Chondrocyte (in vitro differentiated cells): ENCODE measurements around the gene PIGH. TPM values are rescaled to one million over a fixed set of nuclear protein-coding genes. Genes with fewer than 3 reads are reported as not detected.

ENCODE experiments used
- DNase-seq: peaks from one replicate; pipeline ENCODE4 v3.0.0; 2021; ENCODE audit warnings: mixed read lengths, low spot score
- H3K27ac Mint-ChIP-seq: one replicate; pipeline ENCODE4 v1.8.0; 2021; ENCODE audit warnings: mild to moderate bottlenecking, moderate library complexity, mixed read lengths; ENCODE audit not compliant: unreplicated experiment
- H3K27me3 Mint-ChIP-seq: 2 replicates; pipeline ENCODE4 v1.8.0; 2021; ENCODE audit warnings: low read depth, mixed read lengths
- H3K36me3 Mint-ChIP-seq: 2 replicates; pipeline ENCODE4 v1.8.0; 2021; ENCODE audit warnings: low read depth, mixed read lengths
- H3K4me1 Mint-ChIP-seq: 2 replicates; pipeline ENCODE4 v1.8.0; 2021; ENCODE audit warnings: low read depth, mild to moderate bottlenecking, mixed read lengths
- H3K4me3 Mint-ChIP-seq: one replicate; pipeline ENCODE4 v1.8.0; 2021; ENCODE audit warnings: mild to moderate bottlenecking, moderate library complexity, mixed read lengths; ENCODE audit not compliant: unreplicated experiment
- H3K9me3 Mint-ChIP-seq: 2 replicates; pipeline ENCODE4 v1.8.0; 2021; ENCODE audit warnings: low read depth, mixed read lengths
- CTCF ChIP-seq: fragments of 200-600 bp; sonication (generic); IDR thresholded peaks from 2 replicates; pipeline ENCODE4 v1.5.0; 2021; ENCODE audit warnings: antibody characterized with exemption, mild to moderate bottlenecking, moderate library complexity
- total RNA-seq: library from RNA; stranded (reverse); gene quantifications from 3 replicates; pipeline ENCODE4 v1.2.1, GENCODE V29; 2021

PIGH gene
- total RNA-seq, 1 donor from 2014 or later = 19.0 TPM

GRCh38 chr14:67573228-67574010 lies 26.6 kb downstream of the PIGH start:
- no peak overlapping the region for H3K27ac Mint-ChIP-seq
- no peaks in the 10 kb centered on the region for H3K9me3 Mint-ChIP-seq
- H3K4me3 Mint-ChIP-seq = no peak overlapping the region
- DNase-seq = peak; percentile 68
- no peaks in the 10 kb centered on the region for H3K36me3 Mint-ChIP-seq
- no peak for TF ChIP-seq CTCF
- peaks cover 5% of the 10 kb centered on the region for H3K27me3 Mint-ChIP-seq
- H3K4me1 Mint-ChIP-seq = no peaks in the 10 kb centered on the region

- no peaks in the 10 kb centered on the region for H3K4me1 Mint-ChIP-seq
- H3K27me3 Mint-ChIP-seq = peaks cover 5% of the 10 kb centered on the region
- no peak overlapping the region for H3K4me3 Mint-ChIP-seq
- peak; percentile 46 for DNase-seq
- H3K27ac Mint-ChIP-seq = no peak overlapping the region
- no peaks in the 10 kb centered on the region for H3K36me3 Mint-ChIP-seq
- no peak for TF ChIP-seq CTCF
- no peaks in the 10 kb centered on the region for H3K9me3 Mint-ChIP-seq
Measured at GRCh38 chr14:67572608-67573007, 27.5 kb downstream of the PIGH start.

GRCh38 chr14:67571991-67572323 lies 28.1 kb downstream of the PIGH start:
- Mint-ChIP-seq H3K9me3 (no peaks in the 10 kb centered on the region), H3K4me1 (no peaks in the 10 kb centered on the region), H3K4me3 (no peak overlapping the region), H3K36me3 (no peaks in the 10 kb centered on the region), H3K27ac (no peak overlapping the region), H3K27me3 (peaks cover 5% of the 10 kb centered on the region)
- peak; percentile 77 for DNase-seq
- no peak for TF ChIP-seq CTCF

- no peak overlapping the region for H3K27ac Mint-ChIP-seq
- H3K4me3 Mint-ChIP-seq = no peak overlapping the region
- H3K9me3 Mint-ChIP-seq = no peaks in the 10 kb centered on the region
- peaks cover 5% of the 10 kb centered on the region for H3K27me3 Mint-ChIP-seq
- no peaks in the 10 kb centered on the region for H3K36me3 Mint-ChIP-seq
- TF ChIP-seq CTCF = peak; percentile 90
- peak; percentile 81 for DNase-seq
- no peaks in the 10 kb centered on the region for H3K4me1 Mint-ChIP-seq
Measured at GRCh38 chr14:67571275-67571990, 28.6 kb downstream of the PIGH start.

GRCh38 chr14:67570453-67570852 lies 29.6 kb downstream of the PIGH start:
- H3K27me3 Mint-ChIP-seq = peaks cover 5% of the 10 kb centered on the region
- no peaks in the 10 kb centered on the region for H3K9me3 Mint-ChIP-seq
- no peak for TF ChIP-seq CTCF
- no peaks in the 10 kb centered on the region for H3K36me3 Mint-ChIP-seq
- no peak overlapping the region for H3K4me3 Mint-ChIP-seq
- no peak for DNase-seq
- no peaks in the 10 kb centered on the region for H3K4me1 Mint-ChIP-seq
- H3K27ac Mint-ChIP-seq = no peak overlapping the region
